ENCODE data around the gene SNAI3.

Gene SNAI3

DNA sequence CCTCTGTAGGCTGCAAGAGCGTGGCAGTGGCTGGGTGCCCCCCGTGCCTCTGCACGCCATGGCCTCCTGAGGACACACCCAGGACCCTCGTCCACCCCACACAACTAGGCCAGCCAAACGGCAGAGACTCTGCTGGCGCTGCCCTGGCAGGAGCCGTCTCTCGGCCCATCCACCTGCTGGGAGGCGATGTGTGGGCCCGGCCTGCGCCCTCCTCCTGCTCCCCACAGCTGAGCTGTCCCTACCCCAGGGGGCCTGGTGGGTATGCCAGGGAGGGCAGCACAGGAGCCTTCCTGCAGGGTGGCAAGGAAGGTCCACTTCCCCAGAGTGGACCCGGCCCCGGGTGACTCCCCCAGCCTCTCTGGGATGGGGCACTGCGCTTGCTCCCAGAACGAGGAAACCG is 12.9 kb upstream of the SNAI3 start:
- DNase-seq (ENCODE audit: low read depth): no peak
- TF ChIP-seq, protein P1, sequence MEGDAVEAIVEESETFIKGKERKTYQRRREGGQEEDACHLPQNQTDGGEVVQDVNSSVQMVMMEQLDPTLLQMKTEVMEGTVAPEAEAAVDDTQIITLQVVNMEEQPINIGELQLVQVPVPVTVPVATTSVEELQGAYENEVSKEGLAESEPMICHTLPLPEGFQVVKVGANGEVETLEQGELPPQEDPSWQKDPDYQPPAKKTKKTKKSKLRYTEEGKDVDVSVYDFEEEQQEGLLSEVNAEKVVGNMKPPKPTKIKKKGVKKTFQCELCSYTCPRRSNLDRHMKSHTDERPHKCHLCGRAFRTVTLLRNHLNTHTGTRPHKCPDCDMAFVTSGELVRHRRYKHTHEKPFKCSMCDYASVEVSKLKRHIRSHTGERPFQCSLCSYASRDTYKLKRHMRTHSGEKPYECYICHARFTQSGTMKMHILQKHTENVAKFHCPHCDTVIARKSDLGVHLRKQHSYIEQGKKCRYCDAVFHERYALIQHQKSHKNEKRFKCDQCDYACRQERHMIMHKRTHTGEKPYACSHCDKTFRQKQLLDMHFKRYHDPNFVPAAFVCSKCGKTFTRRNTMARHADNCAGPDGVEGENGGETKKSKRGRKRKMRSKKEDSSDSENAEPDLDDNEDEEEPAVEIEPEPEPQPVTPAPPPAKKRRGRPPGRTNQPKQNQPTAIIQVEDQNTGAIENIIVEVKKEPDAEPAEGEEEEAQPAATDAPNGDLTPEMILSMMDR (IDR thresholded peaks at IDR 0.05; ENCODE audit: insufficient read depth, low read depth, low read length, missing control alignments): no peak
- no peak overlapping the region for H3K4me3 ChIP-seq (ENCODE audit: low read length)

DNA sequence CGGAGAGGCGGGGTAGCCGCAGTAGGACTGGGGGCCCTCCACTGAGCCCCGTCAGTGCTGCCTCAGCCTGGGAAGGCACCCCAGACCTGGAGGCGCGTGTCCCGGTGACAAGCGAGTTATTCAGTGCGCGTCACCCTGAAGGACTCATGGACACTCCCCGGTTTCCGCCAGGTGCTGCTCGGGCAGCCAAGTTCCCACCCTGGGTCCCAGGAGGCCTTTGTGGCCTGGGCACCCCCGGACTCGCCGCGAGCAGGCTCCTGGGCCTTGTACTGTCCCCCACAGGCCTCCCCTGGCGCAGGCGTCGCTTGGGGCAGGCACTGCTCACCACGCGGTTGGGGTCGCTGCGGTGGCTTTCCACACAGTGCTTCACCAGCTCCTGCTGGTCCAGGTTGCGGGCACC is 12.3 kb upstream of the SNAI3 start:
- TF ChIP-seq, protein P1 (IDR thresholded peaks at IDR 0.05; ENCODE audit: insufficient read depth, low read depth, low read length, missing control alignments): no peak
- no peak overlapping the region for H3K4me3 ChIP-seq (ENCODE audit: low read length)
- DNase-seq (ENCODE audit: low read depth): no peak

DNA sequence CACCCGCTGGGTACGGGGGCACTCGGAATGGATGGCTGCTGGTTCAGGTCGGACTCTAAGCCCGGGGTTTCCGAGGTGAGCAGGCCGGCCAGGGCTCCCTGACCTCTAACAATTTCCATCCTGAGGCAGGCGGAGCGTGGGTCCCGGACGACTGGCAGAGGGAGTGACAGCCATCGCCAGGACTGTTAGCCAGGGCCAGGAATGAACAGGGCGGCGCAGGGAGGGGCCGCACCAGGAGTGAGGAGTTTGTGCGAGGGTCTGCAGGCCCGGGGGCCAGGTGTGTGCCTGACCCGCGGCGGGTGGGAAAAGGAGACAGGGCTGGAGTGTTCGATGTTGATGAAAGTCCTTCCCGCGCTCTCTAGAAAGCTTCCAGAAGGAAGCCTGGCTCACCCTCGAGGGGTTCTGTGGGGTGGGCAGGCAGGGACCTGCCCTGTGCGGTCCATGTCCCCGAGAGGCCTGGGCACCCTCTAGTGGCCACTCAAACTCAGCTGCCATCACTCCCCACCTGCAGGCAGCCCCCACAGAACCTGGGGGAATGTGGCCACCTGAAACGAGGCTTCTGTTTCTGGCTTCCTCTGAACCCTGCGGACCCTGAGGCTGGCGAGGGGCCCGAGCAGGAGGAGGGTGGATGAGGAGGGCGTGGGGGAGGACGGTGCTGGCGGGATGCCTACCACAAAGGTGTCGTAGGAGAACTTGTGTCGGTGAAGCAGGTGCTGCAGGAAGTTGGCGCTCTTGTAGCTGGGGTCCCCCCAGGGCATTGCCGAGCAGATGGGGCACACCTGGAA is 11.7 kb upstream of the SNAI3 start:
- TF ChIP-seq, protein P1 (IDR thresholded peaks at IDR 0.05; ENCODE audit: insufficient read depth, low read depth, low read length, missing control alignments): peak; percentile 44
- no peak overlapping the region for H3K4me3 ChIP-seq (ENCODE audit: low read length)
- DNase-seq (ENCODE audit: low read depth): peak; percentile 33

DNA sequence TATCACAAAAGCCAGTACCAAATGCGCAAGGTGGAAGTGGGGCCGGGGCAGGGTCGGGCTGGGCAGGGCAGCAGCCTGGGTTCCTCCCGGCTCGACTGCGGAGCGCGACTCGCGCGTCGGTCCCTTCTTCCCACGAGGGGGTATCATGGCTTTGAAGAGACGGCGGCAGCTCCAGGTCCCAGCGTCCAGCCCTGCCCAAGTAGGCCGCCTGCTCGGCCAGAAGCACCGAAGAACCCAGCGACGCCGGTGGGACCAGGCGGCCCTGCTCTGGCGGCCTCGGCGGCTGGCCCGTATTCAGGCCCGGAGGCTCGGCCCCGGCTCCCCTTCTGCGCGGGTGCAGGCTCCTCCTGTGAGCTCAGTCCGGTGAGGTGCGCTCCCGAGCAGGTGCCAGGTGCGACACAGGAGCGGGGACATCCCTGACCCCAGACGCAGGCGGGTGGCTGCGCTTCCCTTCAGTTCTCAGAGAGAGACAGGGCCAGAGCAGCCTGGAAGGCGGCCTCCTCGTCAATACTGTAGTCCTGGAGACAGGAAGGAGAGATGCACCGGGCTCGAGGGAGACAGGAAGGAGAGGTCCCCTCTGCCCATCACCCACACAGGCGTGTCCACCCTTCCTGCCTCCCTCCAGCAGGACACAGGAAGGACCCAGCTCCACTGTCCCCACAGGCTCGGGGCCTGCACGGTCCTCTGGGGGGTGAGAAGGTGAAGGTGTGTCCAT is 11.0 kb upstream of the SNAI3 start:
- TF ChIP-seq, protein P1 (IDR thresholded peaks at IDR 0.05; ENCODE audit: insufficient read depth, low read depth, low read length, missing control alignments): no peak
- no peak for DNase-seq (ENCODE audit: low read depth)
- H3K4me3 ChIP-seq (ENCODE audit: low read length): no peak overlapping the region

DNA sequence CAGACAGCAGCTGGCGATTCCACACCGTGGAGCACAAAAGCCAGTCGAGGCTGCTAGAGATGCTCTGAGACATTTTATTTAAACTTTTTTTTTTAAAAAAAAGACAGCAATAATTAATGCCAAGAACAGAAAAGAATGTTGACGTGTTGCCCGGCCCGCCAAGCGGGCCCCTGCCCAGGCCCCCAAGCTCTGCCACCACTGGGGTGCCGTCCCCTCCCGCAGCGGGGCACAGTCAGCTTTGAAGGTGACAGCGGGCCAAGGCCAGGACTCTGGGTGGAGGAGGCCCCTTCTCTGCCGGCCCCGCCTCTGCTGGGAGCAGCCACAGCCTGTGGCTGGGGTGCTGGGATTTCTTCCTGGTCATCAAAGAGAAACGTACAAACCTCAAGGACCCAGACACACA is 10.1 kb upstream of the SNAI3 start:
- no peak overlapping the region for H3K4me3 ChIP-seq (ENCODE audit: low read length)
- DNase-seq (ENCODE audit: low read depth): no peak
- TF ChIP-seq, protein P1 (IDR thresholded peaks at IDR 0.05; ENCODE audit: insufficient read depth, low read depth, low read length, missing control alignments): no peak

DNA sequence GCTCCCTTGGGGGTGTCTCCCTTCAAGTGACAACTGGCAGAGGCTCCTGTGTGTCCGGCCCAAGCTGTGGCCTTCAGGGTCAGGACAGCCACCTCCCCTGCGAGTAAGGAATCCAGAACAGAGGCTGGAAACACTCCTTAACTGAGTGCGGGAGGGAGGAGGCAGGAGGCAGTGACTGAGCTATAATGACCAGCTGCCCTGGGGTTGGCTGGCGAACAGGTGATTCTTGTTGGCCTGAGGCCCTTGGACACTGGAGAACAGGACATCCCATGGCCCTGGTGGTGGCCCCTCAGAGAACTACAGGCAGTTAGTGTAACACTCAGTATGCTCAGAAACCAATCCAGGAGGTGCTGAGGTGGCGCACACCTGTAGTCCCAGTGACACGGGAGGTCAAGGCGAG is 9.4 kb upstream of the SNAI3 start:
- no peak overlapping the region for H3K4me3 ChIP-seq (ENCODE audit: low read length)
- no peak for DNase-seq (ENCODE audit: low read depth)
- TF ChIP-seq, protein P1 (IDR thresholded peaks at IDR 0.05; ENCODE audit: insufficient read depth, low read depth, low read length, missing control alignments): no peak
